Keratinocyte (primary cell): ENCODE measurements around the gene LRRC52.

Source experiments
- EZH2 ChIP-seq: IDR thresholded peaks from one replicate; pipeline ENCODE4 v1.6.1; 2012; ENCODE audit warnings: inconsistent platforms, mild to moderate bottlenecking, low read length, moderate library complexity
- TF ChIP-seq, protein P1 (sequence below), 3 experiments: IDR thresholded peaks in 1 of 3; conservative IDR thresholded peaks in 1 of 3; optimal IDR thresholded peaks in 1 of 3; 2 replicates in 2 of 3; 3 replicates in 1 of 3; pipeline versions ENCODE3 to v1.5.1; 2011; ENCODE audit warnings: low read length in 3 of 3, mild to moderate bottlenecking in 3 of 3, moderate library complexity in 2 of 3, control low read depth in 1 of 3, inconsistent platforms in 1 of 3; ENCODE audit not compliant: insufficient read depth in 2 of 3; ENCODE audit errors: extremely low read depth in 1 of 3

DNA sequence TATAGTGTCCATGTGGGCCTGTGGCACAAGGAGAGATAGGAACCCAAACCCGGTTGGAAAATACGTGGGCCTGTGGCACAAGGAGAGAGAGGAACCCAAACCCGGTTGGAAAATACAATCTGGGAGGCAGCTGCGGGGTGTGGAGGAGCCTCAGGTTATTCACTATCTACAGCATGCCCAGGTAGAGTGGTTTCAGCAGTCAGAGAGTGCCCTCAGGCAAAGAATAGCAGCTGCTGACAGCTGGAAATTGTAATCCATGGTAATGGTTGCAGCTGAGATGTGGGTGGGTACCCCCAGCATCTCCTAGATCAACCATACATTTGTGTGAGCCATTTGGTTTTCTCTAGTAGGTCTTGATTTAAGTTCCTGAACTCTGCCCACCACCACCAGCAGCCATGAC is 61.4 kb downstream of the LRRC52 start:
- TF ChIP-seq, protein P1, sequence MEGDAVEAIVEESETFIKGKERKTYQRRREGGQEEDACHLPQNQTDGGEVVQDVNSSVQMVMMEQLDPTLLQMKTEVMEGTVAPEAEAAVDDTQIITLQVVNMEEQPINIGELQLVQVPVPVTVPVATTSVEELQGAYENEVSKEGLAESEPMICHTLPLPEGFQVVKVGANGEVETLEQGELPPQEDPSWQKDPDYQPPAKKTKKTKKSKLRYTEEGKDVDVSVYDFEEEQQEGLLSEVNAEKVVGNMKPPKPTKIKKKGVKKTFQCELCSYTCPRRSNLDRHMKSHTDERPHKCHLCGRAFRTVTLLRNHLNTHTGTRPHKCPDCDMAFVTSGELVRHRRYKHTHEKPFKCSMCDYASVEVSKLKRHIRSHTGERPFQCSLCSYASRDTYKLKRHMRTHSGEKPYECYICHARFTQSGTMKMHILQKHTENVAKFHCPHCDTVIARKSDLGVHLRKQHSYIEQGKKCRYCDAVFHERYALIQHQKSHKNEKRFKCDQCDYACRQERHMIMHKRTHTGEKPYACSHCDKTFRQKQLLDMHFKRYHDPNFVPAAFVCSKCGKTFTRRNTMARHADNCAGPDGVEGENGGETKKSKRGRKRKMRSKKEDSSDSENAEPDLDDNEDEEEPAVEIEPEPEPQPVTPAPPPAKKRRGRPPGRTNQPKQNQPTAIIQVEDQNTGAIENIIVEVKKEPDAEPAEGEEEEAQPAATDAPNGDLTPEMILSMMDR (optimal IDR thresholded peaks at IDR 0.05 in 1 of 3, IDR thresholded peaks at IDR 0.05 in 1 of 3, conservative IDR thresholded peaks at IDR 0.05 in 1 of 3; ENCODE audit: extremely low read depth in 1 of 3, insufficient read depth in 2 of 3, low read length in 3 of 3): no peak
- no peak for TF ChIP-seq EZH2
